Peyer's patch (tissue), 4 donors: ENCODE data around the gene MAD1L1.

Source experiments
- CTCF ChIP-seq, 6 experiments: fragments of 450-650 bp in 4 of 6; fragments of 200-600 bp in 2 of 6; sonication (generic) in 1 of 6; IDR thresholded peaks; one replicate each; pipeline ENCODE4 v1.5.1; 2017 to 2019; ENCODE audit warnings: antibody characterized with exemption in 6 of 6, mild to moderate bottlenecking in 3 of 6, moderate library complexity in 1 of 6
- POLR2A ChIP-seq, 2 donors: fragments of 450-650 bp; IDR thresholded peaks; one replicate each; pipeline ENCODE4 v1.5.1; 2017; ENCODE audit warnings: antibody characterized with exemption in 2 of 2, mild to moderate bottlenecking in 2 of 2, moderate library complexity in 2 of 2

GRCh38 chr7:1839701-1840100, 393.0 kb downstream of the MAD1L1 start:
- no peak for TF ChIP-seq POLR2A (IDR thresholded peaks at IDR 0.05)
- no peak for TF ChIP-seq CTCF (IDR thresholded peaks at IDR 0.05)
